ENCODE measurements around the gene NUBPL.

GRCh38 chr14:31682768-31683167 lies 121.6 kb downstream of the NUBPL start:
- TF ChIP-seq CTCF (IDR thresholded peaks at IDR 0.05) (no peak), POLR2A (IDR thresholded peaks at IDR 0.05) (no peak)

Measured in suprapubic skin (tissue), 3 donors.